SH-SY5Y (cell line): ENCODE measurements around the gene CEP104.

Experiments used
- GATA2 ChIP-seq: IDR thresholded peaks from 2 replicates; pipeline ENCODE4 v1.6.1; 2011; ENCODE audit warnings: mild to moderate bottlenecking, low read depth, low read length
- GATA3 ChIP-seq: IDR thresholded peaks from 2 replicates; pipeline ENCODE4 v1.6.1; 2011; ENCODE audit warnings: low read depth, mild to moderate bottlenecking, low read length, moderate library complexity

- TF ChIP-seq GATA3: no peak
- TF ChIP-seq GATA2: no peak
These were observed 35.6 kb downstream of the CEP104 start for GRCh38 chr1:3821447-3821846.
